HG03469 (cell line): Measurements from ENCODE around the gene TEKT3.

Experiments
- ATAC-seq: cut with Tn5 transposase; IDR thresholded peaks from one replicate; pipeline ENCODE4 v1.9.1; 2021; ENCODE audit warnings: mild to moderate bottlenecking, moderate library complexity, moderate number of reproducible peaks; ENCODE audit not compliant: unreplicated experiment

Gene TEKT3

GRCh38 chr17:15267996-15268395, 73.4 kb downstream of the TEKT3 start:
- no peak for ATAC-seq

DNA sequence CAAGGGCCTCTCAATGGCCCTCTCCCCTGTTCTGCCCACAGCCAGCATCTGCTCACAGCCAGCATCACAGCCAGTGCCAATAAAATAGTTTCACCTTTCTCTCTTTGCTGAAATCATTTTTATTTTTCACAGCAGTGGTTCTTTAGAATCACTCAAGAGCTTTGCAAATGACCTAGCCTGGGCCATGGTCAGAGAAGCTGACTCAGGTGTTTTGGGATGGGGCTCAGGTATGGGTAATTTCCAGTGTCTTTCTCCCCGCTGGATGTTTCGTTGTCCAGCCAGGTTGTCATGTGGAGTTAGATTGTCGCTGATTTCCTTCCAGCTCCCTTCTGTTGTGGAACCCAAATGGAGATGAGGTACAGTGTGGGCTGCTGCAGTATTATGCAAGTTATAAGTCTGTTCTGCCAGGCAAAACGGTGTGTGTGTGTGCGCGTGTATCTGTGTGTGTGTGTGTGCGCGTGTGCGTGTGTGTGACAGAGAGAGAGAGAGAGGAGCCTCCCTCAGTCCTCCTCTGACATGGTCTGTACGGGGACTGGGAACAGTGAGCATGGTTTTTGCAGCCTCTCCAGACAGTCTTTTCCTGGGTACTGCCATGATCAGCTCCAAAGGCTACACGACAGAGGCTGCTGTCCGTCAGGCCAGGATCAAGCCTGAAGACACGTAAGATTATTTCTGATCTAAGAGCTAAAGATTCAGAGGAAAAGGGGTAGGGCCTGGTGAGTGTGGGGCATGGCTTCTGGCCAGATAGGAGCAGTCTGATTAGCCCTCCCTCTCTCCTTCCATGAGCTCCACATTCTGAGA, 74.9 kb downstream of the TEKT3 start:
- no peak for ATAC-seq

GRCh38 chr17:15265131-15265530, 76.3 kb downstream of the TEKT3 start, which contains the start of gene PMP22:
TSS of gene PMP22 (minus strand) at chr17:15265326. CDS start at chr17:15260727, 4,599 bp downstream.
- ATAC-seq: no peak

GRCh38 chr17:15264542-15264941, 76.9 kb downstream of the TEKT3 start:
- ATAC-seq: no peak

DNA sequence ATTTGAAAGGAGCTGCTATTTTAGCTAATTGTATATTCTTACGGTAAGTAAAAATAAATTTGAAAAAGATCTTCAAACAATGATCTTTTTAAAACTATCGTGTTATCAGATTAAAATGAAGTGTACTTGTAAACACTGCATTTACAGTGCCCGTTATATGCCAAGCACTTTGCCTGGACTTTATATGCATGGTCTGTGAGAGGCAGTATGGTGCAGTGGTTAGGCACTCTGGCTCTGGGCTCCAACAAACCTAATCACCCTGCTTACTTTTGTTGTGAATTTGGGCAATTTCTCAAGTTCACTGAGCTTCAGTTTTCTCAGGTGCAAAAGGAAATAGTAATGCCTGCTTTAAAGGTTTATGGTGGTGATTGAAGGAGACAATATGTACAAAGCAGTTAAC, 77.7 kb downstream of the TEKT3 start:
- ATAC-seq: no peak

DNA sequence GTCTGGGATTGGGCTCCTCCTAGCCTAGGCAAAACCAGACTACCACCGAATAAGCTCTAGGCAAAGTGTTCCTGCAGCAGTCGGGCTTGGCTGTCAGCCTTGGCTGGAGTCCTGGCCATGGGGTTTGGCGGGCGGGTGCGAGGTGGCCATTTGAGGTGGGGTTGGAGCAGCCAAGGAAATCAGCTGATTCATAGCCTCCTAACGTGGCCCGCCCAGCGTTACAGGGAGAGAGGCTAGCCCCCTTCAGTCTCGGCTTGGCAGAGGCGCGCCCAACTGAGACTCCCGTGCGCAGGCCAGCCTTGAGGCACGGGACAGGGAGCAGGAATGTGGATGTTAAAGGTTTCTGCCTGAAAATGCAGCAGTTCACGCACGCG, 78.2 kb downstream of the TEKT3 start:
- ATAC-seq: no peak

- no peak for ATAC-seq
These were observed 78.8 kb downstream of the TEKT3 start for GRCh38 chr17:15262291-15263205.

GRCh38 chr17:15261802-15262290, 79.6 kb downstream of the TEKT3 start:
- ATAC-seq: no peak

- no peak for ATAC-seq
These were observed 80.1 kb downstream of the TEKT3 start for GRCh38 chr17:15261258-15261801.

DNA sequence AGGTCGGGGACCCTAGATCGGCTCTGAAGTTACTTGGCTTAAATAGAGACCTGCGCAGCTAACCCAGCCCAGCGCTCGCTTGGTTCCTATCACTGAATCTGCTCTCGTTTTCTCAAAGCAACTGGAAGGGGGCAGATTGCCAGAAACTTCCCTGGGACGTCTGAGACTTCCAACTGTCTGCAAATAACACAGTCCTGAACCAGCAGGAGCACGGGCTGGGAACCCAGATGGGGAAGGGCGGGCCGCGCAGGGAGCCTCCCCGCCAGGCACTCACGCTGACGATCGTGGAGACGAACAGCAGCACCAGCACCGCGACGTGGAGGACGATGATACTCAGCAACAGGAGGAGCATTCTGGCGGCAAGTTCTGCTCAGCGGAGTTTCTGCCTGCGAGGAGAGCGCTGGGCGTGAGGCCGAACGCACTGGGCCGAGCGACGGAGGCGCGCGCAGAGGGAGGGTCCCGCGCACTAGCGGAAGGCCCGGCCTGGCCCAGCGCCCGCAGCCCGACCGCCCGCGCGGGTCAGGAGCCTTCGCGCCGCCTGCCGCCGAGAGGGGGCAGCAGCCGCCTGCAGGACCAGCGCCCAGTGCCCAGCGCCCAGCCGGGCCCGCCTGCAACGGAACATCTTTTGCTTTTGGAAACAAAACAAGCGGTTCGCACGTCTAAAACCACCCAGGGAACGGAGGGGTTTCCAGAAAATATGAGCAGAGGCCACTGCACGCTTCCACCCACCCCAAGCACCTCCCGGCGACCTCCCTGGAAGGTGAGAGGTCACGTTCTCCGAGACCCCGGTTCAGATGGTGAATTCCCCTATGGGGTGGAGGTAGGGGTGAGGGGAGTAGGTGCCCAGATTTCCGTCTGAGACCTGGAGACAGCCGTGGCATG, 80.8 kb downstream of the TEKT3 start:
- ATAC-seq: no peak

- no peak for ATAC-seq
These were observed 83.4 kb downstream of the TEKT3 start for GRCh38 chr17:15257796-15258512.

DNA sequence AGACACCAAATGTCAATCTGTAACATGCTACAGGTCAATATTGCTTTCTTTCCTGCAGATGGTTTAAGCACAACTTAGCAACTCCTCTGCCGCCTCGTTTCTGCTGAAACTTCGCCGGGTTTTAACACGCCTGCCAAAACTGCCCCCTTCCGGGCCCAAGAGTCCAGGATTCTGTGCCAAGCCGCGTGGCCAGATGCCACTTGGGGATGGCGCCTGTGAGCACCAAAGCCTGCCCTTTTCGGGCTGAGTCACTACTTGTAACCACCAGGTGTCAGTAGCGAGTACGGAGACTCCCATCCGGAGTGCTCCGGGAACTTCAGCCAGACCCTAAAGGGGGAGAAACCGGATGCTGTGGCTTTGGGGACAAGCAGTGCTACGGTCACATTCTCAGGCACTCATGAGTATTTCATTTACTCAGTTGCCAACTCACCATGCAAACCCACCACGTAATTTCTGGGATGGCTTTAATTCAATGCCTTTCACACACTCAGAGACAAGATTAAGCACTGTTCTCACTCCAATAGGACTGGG, 84.1 kb downstream of the TEKT3 start:
- peak; percentile 69 for ATAC-seq

GRCh38 chr17:15256689-15257088, 84.7 kb downstream of the TEKT3 start:
- ATAC-seq: no peak

DNA sequence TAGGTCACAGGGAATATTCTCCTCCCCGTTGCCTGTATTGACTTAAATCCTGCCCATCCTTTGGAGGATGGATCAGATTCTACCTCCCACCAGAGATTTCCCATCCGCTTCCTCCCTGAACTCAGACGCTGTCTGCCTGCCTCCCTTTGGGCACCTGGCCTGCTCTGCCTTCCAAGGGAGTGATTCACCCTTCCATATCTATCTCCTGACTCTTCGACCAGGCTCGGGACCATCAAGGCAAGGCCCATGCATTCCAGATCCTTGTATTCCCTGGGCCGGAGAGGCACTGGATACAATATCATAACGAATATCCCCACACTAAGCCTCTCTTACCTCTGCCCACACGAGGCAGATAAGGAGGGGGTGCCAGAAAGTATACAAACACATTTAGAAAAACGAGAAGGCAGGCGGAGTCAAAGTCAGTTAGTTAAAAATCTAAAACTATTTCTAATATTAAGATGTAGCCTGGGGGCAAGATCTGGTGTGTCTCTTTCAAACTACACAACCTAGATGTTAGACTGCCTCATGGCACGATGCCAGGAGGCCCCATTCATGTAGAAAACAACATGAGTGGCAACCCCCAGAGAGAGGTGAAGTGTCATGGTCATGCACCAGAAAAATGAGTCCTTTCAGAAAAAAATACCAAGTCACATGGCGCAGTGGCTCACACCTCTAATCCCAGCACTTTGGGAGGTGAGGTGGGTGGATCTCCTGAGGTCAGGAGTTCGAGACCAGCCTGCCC, 85.5 kb downstream of the TEKT3 start:
- no peak for ATAC-seq
